ENCODE data around the gene CHRNG.

Gene CHRNG

DNA sequence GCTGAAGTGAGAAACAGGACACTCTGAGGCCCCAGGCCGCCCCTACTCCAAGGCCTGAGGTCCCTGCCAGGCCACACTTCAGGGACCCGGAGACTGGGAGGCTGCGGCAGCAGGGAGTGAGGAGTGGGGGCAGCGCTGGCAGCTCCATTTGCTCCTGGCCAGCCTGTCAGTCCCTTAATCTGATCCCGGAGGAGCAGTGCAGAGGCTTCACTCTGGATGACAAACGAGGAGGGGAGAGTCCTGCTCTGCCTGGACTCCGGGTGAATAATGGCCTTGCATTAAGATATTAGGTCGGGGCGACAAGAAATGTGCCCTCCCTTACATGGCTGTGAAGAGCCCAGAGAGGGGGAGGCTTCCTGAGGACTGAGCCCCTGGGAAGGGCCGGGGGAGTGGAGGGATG lies 33.6 kb upstream of the CHRNG start:
- no peak for DNase-seq

GRCh38 chr2:232506709-232507108 lies 32.8 kb upstream of the CHRNG start:
- no peak for DNase-seq

GRCh38 chr2:232508251-232508650 lies 31.2 kb upstream of the CHRNG start:
- no peak for DNase-seq

- DNase-seq: no peak
Measured at GRCh38 chr2:232511336-232511890, 28.1 kb upstream of the CHRNG start.

DNA sequence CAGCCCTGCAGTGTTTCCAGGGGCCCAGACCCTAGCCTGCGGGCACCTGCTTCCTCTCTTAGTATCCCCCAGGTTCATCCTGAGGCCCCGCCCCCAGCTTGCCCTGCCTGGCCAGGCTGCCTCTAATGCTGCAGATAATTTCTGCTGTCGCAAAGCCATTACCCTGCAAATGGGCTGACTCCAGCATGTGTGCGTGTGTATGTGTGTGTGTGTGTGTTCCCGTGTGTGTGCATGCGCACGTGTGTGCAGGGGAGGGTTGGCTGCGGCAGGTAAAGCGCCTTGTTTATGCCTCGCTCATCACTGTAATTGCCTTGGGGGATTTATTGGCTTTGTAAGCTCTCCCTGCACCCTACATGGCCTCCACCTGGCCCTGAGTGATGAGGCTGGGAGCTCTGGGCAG lies 26.9 kb upstream of the CHRNG start:
- no peak for DNase-seq

DNA sequence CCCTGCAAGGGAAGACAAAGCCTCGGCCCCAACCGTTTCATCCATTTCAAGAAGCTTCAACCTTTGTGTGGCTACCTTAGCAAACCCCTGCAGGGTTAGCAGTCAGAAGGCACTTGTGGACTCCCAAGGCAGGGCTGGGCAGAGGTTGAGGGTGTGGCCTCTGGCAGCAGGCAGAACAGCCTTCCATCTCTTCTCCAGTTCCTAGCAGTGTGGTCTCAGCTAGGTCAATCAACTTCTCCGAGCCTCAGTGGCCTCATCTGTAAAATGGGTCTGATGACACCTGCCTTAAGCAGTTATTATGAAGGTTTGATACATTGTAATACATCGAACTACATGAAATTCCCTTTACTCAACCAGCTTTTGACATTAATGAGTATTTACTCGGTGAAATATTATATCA lies 26.1 kb upstream of the CHRNG start:
- DNase-seq: no peak

DNA sequence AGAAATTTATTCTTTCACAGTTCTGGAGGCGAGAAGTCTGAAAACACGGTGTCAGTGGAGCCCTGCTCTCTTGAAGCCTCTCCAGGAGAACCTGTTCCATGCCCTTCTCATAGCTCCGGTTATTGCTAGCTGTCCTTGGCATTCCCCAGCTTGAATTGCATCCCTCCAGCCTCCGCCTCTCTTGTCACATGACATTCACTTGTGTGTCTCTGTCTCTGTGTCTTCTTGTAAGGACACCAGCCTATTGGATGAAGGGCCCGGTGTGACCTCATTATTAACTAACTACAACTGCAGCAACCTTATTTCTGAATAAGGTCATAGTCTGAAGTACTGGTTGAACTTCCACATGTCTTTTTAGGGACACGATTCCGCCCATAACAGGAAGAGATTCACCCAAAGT lies 23.9 kb upstream of the CHRNG start:
- DNase-seq: no peak

- DNase-seq: no peak
Measured at GRCh38 chr2:232516551-232516950, 22.9 kb upstream of the CHRNG start.

DNA sequence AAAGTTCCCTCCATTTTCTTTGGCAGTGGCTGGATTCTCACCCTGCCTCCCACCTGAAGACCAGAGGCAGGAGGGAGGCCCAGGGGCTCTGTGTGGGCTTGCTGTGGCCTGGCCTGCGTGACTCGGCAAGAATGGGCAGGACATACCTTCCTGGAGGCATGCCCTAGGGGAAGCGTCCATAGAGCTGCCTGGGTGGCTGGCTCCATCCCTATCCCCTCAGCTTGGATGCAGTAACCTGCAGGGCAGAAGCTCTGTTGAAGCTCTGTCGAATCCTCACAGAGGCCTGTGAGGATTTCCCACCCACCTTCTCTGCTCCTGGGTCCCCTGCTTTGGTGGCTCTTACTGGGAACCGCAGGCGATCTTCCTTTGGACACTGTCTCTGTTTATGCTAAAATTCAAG lies 20.6 kb upstream of the CHRNG start:
- no peak for DNase-seq

DNA sequence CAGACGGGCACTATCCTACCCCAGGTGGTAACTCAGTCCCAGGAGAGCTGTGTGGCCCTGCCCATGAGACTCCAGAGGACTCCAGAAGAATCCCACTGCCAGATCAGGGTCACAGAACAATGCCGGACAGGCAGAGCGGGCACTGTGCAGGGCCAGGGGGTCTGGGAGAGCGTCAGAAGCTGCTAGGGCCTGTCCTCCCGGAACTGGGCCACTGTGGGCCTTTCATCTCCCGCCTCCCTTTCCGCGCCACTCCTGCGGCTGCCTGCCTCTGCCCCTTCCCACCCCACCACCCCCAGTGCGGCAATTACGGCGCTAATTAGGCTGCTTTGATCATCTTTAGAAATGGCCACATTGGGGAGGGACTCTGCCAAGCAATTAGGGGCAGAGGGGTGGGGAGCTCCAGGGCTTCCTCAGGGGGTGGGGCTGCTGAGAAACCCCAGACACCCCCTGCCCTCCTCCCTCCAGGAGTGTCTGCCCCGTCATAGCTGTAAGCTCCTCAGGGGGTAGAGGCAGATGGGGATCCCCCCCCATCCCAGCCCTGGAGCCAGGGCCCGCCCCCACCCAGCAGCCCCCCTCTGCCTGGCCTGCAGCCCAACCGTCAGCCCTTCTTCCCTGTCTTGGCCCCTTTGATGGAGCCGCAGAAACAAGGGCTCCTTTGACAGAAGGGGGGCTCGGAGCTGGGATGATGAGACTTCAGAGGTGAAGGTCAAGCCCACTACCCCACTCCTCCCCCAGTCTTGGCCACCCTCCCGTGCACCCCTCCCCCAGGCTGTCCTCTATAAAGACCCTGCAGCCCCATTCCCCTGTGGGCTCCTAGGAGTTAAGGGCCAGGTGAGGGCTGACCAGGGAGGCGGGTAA lies 19.7 kb upstream of the CHRNG start, which contains the start of gene PRSS56:
Gene PRSS56 (plus strand): TSS at position 808 of the 858 bp plus-strand sequence. CDS start 211 bp downstream, outside the sequence.
- no peak for DNase-seq

GRCh38 chr2:232520489-232520888 lies 19.0 kb upstream of the CHRNG start:
- DNase-seq: no peak

DNA sequence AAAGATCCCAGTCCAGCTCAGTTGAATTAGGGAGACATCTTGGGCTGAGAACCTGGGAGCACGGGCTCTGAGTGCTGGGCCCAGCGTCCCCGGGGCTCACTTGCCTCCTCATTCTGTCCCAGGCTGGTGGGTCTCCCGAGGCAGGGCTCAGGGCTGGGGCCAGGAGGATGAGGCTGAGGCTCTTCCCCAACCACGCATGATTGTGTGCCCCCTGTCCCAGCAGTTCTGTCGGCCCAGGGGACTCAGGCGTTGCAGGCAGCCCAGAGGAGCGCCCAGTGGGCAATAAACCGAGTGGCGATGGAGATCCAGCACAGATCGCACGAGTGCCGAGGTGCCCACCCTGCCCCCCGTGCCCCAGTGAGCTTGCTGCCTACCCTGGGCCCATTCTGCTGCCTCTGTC lies 18.4 kb upstream of the CHRNG start:
- DNase-seq: no peak

DNA sequence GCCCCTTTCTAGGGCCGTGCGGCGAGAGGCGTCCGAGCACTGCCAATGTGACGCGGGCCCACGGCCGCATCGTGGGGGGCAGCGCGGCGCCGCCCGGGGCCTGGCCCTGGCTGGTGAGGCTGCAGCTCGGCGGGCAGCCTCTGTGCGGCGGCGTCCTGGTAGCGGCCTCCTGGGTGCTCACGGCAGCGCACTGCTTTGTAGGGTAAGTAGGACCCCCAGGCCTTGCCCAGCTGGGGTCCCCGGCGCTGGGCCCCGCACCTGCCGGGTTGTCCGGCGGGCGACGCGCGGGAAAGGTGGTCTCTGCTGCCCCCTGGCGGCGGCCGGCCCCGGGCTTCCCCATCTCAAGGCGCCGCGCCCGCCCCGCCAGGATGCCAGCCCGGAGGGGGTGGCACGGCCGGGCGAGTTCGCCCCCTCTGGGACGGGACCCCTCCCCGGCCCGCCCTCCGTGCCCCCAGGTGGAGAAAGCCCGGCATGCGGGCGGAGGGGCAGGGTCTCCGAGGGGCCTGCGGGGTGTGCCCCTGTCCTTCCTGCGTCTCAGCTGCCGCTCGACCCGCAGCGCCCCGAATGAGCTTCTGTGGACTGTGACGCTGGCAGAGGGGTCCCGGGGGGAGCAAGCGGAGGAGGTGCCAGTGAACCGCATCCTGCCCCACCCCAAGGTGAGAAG lies 17.4 kb upstream of the CHRNG start:
- no peak for DNase-seq

GRCh38 chr2:232522623-232523401 lies 16.7 kb upstream of the CHRNG start:
- no peak for DNase-seq

- DNase-seq: no peak
Measured at GRCh38 chr2:232523402-232523681, 16.1 kb upstream of the CHRNG start.

GRCh38 chr2:232523682-232524597 lies 15.6 kb upstream of the CHRNG start:
- DNase-seq: no peak

DNA sequence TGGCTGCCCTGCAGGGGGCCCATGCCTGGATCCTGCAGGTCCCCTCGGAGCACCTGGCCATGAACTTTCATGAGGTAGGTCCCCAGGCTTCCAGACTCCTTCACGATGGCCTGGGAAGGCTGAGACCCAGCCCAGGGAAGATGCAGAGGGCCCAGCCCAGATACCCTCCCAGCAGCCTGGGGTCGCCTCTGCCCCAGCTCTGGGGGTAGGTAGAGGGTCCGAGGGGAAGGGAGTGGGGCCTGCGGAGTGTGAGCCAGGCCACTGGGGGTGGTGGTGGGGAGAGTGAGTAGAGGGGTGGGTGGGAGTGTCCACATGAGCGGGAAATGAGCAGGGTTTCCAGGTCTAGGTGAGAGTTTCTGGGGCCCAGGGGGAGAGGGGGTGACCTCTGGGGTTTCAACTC lies 14.7 kb upstream of the CHRNG start:
- DNase-seq: no peak

- no peak for DNase-seq
Measured at GRCh38 chr2:232525199-232525598, 14.3 kb upstream of the CHRNG start.

DNA sequence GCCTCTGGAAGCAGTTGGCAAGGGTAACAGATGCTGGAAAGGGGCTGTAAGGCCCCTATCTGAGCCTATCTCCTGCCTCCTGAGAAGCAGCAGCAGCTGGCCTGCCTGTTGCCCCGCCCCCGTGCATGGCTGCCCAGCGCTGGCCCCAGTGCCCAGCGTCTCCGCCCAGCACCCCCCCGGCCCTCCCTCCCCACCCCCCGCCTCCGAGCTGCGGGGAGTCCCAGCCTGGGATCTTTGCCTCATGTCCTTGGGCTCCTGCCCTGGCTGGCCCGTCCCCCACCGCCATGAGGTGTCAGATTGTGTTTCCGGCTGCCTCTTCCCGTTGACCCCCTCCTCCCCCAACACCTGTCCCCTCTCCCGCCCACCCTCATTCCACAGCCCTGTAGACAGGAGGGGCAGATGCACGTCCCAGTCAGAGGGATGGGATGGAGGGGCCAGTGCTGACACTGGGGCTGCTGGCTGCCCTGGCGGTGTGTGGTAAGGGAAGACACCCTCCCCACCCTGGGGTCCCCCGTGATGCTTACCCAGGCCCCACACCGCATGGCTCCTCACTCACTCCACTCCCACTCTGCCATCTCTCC lies 13.6 kb upstream of the CHRNG start, which contains the start of gene CHRND:
Gene CHRND (plus strand): TSS at position 370 of the 581 bp plus-strand sequence. CDS start 56 bp downstream, at position 426.
- DNase-seq: peak; percentile 86

- DNase-seq: no peak
Measured at GRCh38 chr2:232526372-232526941, 13.0 kb upstream of the CHRNG start.

DNA sequence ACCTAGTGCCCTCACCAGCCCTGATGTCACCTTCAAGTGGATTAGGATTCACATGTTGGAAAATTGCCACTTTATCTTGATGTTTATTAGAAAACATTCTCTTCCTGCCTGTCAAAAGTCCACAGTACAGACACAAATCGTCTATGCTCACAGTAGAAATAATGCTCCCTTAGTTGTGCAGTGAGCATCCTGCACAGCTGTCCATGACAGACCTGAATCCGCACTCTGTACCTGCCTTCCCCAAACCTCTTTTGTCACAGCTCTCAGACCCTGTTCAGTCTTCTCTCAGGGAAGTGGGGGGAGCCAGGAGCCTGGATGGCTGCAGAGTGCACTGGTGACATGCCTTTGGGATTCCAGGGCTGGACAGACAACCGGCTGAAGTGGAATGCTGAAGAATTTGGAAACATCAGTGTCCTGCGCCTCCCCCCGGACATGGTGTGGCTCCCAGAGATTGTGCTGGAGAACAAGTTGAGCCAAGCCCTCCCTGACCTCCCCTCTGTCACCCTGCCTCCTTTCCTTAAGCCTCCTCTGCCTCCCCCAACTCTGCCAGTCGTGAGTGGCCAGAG lies 11.5 kb upstream of the CHRNG start:
- DNase-seq: no peak
